DOHH2 (cell line): ENCODE data around the gene ZNF697.

Experiments
- CTCF ChIP-seq: fragments of 200-600 bp; sonication (generic); IDR thresholded peaks from one replicate; pipeline ENCODE4 v1.5.1; 2014; ENCODE audit warnings: antibody characterized with exemption, mild to moderate bottlenecking, low read depth, low read length; ENCODE audit not compliant: poor library complexity, severe bottlenecking
- EZH2phosphoT487 ChIP-seq: fragments of 200-600 bp; sonication (generic); IDR thresholded peaks from 2 replicates; pipeline ENCODE4 v1.6.1; 2017; ENCODE audit warnings: borderline replicate concordance, mild to moderate bottlenecking, antibody characterized with exemption, low read length, moderate library complexity, mixed read lengths

GRCh38 chr1:119621705-119622104 is 26.4 kb downstream of the ZNF697 start:
- TF ChIP-seq CTCF = no peak
- no peak for TF ChIP-seq EZH2phosphoT487
